HS-5 (cell line): ENCODE measurements around the gene TRIM26.

Experiments
- DNase-seq: peaks from one replicate; pipeline ENCODE4 v3.0.0-alpha.2; 2012; ENCODE audit warnings: low read depth

Gene TRIM26

GRCh38 chr6:30211306-30211705 lies 1.9 kb downstream of the TRIM26 start:
- DNase-seq = no peak

- no peak for DNase-seq
These were observed 5.4 kb downstream of the TRIM26 start for GRCh38 chr6:30207619-30208295.

GRCh38 chr6:30206799-30207618 lies 6.2 kb downstream of the TRIM26 start:
- no peak for DNase-seq

GRCh38 chr6:30206152-30206551 lies 7.1 kb downstream of the TRIM26 start:
- DNase-seq = no peak

GRCh38 chr6:30204116-30204515 lies 9.1 kb downstream of the TRIM26 start:
- DNase-seq = no peak

GRCh38 chr6:30202366-30202765 lies 10.8 kb downstream of the TRIM26 start:
- DNase-seq = no peak

- DNase-seq = no peak
These were observed 12.5 kb downstream of the TRIM26 start for GRCh38 chr6:30200551-30201281.

GRCh38 chr6:30198166-30199084 lies 14.8 kb downstream of the TRIM26 start:
- no peak for DNase-seq

- no peak for DNase-seq
These were observed 16.8 kb downstream of the TRIM26 start for GRCh38 chr6:30196376-30196775.

GRCh38 chr6:30195951-30196350 lies 17.3 kb downstream of the TRIM26 start:
- no peak for DNase-seq

- DNase-seq = no peak
These were observed 18.2 kb downstream of the TRIM26 start for GRCh38 chr6:30194797-30195690.

GRCh38 chr6:30192076-30192475 lies 21.1 kb downstream of the TRIM26 start:
- DNase-seq = no peak

- no peak for DNase-seq
These were observed 24.7 kb downstream of the TRIM26 start for GRCh38 chr6:30188541-30188940.

GRCh38 chr6:30185846-30186484 lies 27.2 kb downstream of the TRIM26 start:
- DNase-seq = no peak

- DNase-seq = no peak
These were observed 28.7 kb downstream of the TRIM26 start for GRCh38 chr6:30184417-30185031.

GRCh38 chr6:30180145-30180544 lies 33.1 kb downstream of the TRIM26 start:
- DNase-seq = no peak

GRCh38 chr6:30178837-30179236 lies 34.4 kb downstream of the TRIM26 start:
- no peak for DNase-seq

- no peak for DNase-seq
These were observed 37.4 kb downstream of the TRIM26 start for GRCh38 chr6:30175765-30176164.

GRCh38 chr6:30172681-30173080 lies 40.5 kb downstream of the TRIM26 start:
- no peak for DNase-seq
